ENCODE measurements around the gene ARIH1.

The ARIH1 gene

GRCh38 chr15:72463702-72464101 is 10.4 kb upstream of the ARIH1 start:
- Histone ChIP-seq H2AFZ (ENCODE audit: low read depth) (no peak overlapping the region), H3K79me2 (ENCODE audit: insufficient read depth, low read depth) (no peaks in the 10 kb centered on the region), H3K36me3 (ENCODE audit: insufficient read depth) (no peaks in the 10 kb centered on the region), H3K4me1 (ENCODE audit: low read depth, poor library complexity, severe bottlenecking) (peaks cover 22% of the 10 kb centered on the region), H3K4me3 (IDR thresholded peaks at IDR 0.05; ENCODE audit: insufficient read depth, low read depth, low read length) (no peak overlapping the region), H3K9ac (no peak overlapping the region), H3K4me2 (no peak overlapping the region), H4K20me1 (ENCODE audit: insufficient read depth) (no peaks in the 10 kb centered on the region), H3K27me3 (ENCODE audit: insufficient read depth, low read depth) (no peaks in the 10 kb centered on the region), H3K27ac (no peak overlapping the region)
- TF ChIP-seq CTCF (conservative IDR thresholded peaks at IDR 0.05; ENCODE audit: low read depth, low read length), result no peak

GRCh38 chr15:72464251-72464650 is 9.9 kb upstream of the ARIH1 start:
- Histone ChIP-seq H3K27me3 (ENCODE audit: insufficient read depth, low read depth) (no peaks in the 10 kb centered on the region), H3K9ac (no peak overlapping the region), H3K4me1 (ENCODE audit: low read depth, poor library complexity, severe bottlenecking) (peaks cover 22% of the 10 kb centered on the region), H3K79me2 (ENCODE audit: insufficient read depth, low read depth) (no peaks in the 10 kb centered on the region), H4K20me1 (ENCODE audit: insufficient read depth) (no peaks in the 10 kb centered on the region), H3K4me3 (IDR thresholded peaks at IDR 0.05; ENCODE audit: insufficient read depth, low read depth, low read length) (no peak overlapping the region), H3K36me3 (ENCODE audit: insufficient read depth) (no peaks in the 10 kb centered on the region), H3K4me2 (no peak overlapping the region; the same call in 1 of the 2 replicates), H3K27ac (no peak overlapping the region), H2AFZ (ENCODE audit: low read depth) (no peak overlapping the region)
- no peak for TF ChIP-seq CTCF (conservative IDR thresholded peaks at IDR 0.05; ENCODE audit: low read depth, low read length)

- H3K4me2 ChIP-seq, result no peak overlapping the region
- TF ChIP-seq CTCF (conservative IDR thresholded peaks at IDR 0.05; ENCODE audit: low read depth, low read length), result no peak
Observed at GRCh38 chr15:72468103-72468502, 6.0 kb upstream of the ARIH1 start.

GRCh38 chr15:72472992-72473610 is 1.0 kb upstream of the ARIH1 start:
- H3K27ac ChIP-seq, result peak overlapping the region; percentile 99
- TF ChIP-seq CTCF (conservative IDR thresholded peaks at IDR 0.05; ENCODE audit: low read depth, low read length), result no peak

More at GRCh38 chr15:72468103-72468502, 6.0 kb upstream of the ARIH1 start:
- Histone ChIP-seq H3K27me3 (ENCODE audit: insufficient read depth, low read depth) (no peaks in the 10 kb centered on the region), H2AFZ (ENCODE audit: low read depth) (no peak overlapping the region), H4K20me1 (ENCODE audit: insufficient read depth) (no peaks in the 10 kb centered on the region), H3K79me2 (ENCODE audit: insufficient read depth, low read depth) (no peaks in the 10 kb centered on the region; the same call in 1 of the 2 replicates), H3K4me3 (IDR thresholded peaks at IDR 0.05; ENCODE audit: insufficient read depth, low read depth, low read length) (no peak overlapping the region), H3K4me1 (ENCODE audit: low read depth, poor library complexity, severe bottlenecking) (peaks cover 18% of the 10 kb centered on the region), H3K27ac (no peak overlapping the region), H3K9ac (no peak overlapping the region), H3K36me3 (ENCODE audit: insufficient read depth) (no peaks in the 10 kb centered on the region)

More at GRCh38 chr15:72472992-72473610, 1.0 kb upstream of the ARIH1 start:
- Histone ChIP-seq H4K20me1 (ENCODE audit: insufficient read depth) (no peaks in the 10 kb centered on the region; the same call in 1 of the 2 replicates), H3K9ac (peak overlapping the region; percentile 99), H3K27me3 (ENCODE audit: insufficient read depth, low read depth) (no peaks in the 10 kb centered on the region), H3K4me2 (peak overlapping the region; percentile 98), H3K4me3 (IDR thresholded peaks at IDR 0.05; ENCODE audit: insufficient read depth, low read depth, low read length) (no peak overlapping the region), H3K36me3 (ENCODE audit: insufficient read depth) (no peaks in the 10 kb centered on the region), H2AFZ (ENCODE audit: low read depth) (peak overlapping the region; percentile 70), H3K79me2 (ENCODE audit: insufficient read depth, low read depth) (peaks cover 36% of the 10 kb centered on the region), H3K4me1 (ENCODE audit: low read depth, poor library complexity, severe bottlenecking) (peaks cover 31% of the 10 kb centered on the region)
